GM18519 (cell line): ENCODE results near the gene HSPBP1.
"Not testable (repeated sequence)": the region's sequence is repeated elsewhere in the genome, so short reads cannot be mapped to it uniquely, and the experiment has no call there.

Experiments
- ATAC-seq: cut with Tn5 transposase; IDR thresholded peaks from one replicate; pipeline ENCODE4 v1.9.1; 2021; ENCODE audit warnings: mild to moderate bottlenecking, moderate library complexity; ENCODE audit not compliant: unreplicated experiment, low FRiP score

Gene HSPBP1, protein sequence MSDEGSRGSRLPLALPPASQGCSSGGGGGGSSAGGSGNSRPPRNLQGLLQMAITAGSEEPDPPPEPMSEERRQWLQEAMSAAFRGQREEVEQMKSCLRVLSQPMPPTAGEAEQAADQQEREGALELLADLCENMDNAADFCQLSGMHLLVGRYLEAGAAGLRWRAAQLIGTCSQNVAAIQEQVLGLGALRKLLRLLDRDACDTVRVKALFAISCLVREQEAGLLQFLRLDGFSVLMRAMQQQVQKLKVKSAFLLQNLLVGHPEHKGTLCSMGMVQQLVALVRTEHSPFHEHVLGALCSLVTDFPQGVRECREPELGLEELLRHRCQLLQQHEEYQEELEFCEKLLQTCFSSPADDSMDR

GRCh38 chr19:55279770-55280643, at the start of gene HSPBP1:
Gene HSPBP1, minus strand, starts transcription at chr19:55280110. Its CDS starts 502 bp downstream, at chr19:55279608.
- no peak for ATAC-seq

DNA sequence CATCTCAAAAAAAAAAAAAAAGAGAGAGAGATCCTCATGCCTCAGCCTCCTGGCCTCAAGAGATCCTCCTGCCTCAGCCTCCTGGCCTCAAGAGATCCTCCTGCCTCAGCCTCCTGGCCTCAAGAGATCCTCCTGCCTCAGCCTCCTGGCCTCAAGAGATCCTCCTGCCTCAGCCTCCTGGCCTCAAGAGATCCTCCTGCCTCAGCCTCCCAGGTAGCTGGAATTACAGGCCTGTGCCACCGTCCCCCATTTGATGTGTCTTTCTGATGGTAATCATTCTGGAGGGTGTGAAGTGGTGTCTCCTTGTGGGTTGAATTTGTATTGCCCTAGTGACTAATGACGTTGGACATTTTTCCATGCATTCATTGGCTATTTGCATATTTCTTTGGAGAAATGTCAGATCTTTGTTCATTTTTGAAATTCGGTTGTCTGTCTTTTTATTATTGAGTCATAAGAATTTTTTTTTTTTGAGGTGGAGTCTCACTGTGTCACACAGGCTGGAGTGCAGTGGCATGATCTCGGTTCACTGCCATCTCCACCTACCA, 48.9 kb upstream of the HSPBP1 start:
- not testable (repeated sequence) for ATAC-seq

GRCh38 chr19:55325172-55325571, 45.3 kb upstream of the HSPBP1 start, which contains the start of gene TMEM150B:
Gene TMEM150B, minus strand, starts transcription at chr19:55325341. Its CDS starts 4,305 bp downstream, at chr19:55321036.
- ATAC-seq, result no peak

DNA sequence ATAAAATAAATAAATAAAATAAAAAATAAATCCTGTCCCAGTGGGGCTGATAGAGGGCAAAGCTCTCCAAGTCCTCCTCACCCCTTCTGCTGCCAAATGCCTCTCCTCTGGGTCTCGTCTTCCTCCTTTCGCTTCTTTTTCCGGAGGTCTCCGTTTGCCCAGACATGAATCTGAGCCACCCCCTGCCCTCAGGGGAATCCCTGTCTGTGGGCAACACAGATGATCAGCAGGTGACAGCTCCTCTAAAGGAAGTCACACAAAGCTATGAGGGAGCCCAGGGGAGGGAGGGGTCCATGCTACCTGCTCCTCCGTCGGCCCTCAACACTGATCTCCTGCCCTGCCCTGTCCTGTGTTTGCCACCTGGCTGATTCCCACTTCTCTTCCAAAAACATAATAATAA, 44.8 kb upstream of the HSPBP1 start:
- no peak for ATAC-seq

GRCh38 chr19:55322204-55322885, 42.4 kb upstream of the HSPBP1 start:
- ATAC-seq, result no peak

DNA sequence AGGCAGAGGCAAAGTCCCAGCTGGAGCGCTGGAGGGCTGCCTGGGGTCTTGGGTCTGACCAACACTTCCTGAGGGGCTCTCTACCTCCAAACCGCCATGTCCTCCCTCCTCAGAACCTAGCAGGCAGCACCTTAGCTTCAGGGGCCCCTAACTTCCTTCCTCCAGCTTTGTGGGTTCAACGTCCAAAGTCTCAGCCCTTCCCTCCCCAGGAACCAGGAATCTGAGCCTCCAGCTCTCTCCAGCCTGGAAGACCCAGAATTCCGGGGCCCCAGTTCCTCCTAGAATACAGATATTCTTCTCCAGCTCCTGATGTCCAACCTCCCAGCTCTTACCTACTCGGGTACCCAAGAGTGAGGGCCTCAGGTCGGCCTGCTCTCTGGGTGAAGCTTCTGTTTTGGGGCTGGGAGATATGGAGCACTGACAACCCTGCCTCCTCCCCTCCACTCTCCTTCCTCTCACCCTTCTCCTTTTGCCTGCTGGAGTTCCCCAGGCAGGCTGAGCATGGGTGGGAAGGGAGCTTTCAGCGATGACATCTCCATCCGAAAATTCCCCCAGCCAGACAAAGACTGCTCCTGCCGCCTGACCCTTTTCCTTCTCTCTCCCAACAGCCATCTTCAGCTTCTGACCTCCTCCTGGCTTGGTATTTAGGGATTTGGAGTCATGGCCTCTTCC, 41.7 kb upstream of the HSPBP1 start:
- ATAC-seq, result no peak

GRCh38 chr19:55320844-55321419, 41.0 kb upstream of the HSPBP1 start:
- no peak for ATAC-seq

- no peak for ATAC-seq
These were observed 39.9 kb upstream of the HSPBP1 start for GRCh38 chr19:55319785-55320184.

- no peak for ATAC-seq
These were observed 36.7 kb upstream of the HSPBP1 start for GRCh38 chr19:55316646-55317045.

- ATAC-seq, result no peak
These were observed 36.1 kb upstream of the HSPBP1 start for GRCh38 chr19:55315956-55316525.

DNA sequence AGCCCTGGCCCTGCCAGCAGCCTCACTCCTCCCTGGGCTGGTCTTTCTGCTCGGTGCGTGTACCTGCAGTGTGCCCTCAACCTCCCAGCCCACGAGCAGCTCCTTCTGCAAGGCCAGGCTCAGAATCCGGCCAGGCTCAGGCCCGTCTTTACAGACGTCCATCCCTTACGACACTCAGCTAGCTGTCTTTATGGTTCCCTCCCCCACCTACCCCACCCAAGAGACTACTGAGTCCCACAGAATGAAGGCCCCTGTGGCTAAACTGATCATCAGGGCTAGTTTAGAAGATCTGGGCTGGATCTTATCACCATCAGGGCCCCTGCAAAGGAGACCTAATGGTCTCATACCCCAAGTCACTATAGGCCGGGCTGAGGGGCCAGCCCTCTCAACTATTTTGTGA, 34.5 kb upstream of the HSPBP1 start:
- ATAC-seq, result no peak

- ATAC-seq, result no peak
These were observed 33.0 kb upstream of the HSPBP1 start for GRCh38 chr19:55312621-55313512.

DNA sequence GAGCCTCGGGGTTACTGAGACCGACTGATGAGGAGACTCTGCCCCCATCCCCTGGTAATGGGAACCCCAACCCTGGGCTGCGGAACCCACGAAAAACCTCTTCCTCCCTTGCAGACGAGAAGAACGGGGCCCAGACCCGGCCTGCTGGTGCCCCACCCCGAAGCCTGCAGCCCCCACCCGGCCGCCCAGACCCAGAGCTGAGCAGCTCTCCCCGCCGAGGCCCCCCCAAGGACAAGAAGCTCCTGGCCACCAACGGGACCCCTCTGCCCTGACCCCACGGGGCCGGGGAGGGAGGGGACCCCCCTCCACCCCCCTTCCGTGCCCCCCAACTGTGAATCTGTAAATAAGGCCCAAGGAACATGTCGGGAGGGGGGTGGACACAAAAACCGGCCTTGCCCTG, 31.9 kb upstream of the HSPBP1 start:
- no peak for ATAC-seq

- ATAC-seq, result no peak
These were observed 31.5 kb upstream of the HSPBP1 start for GRCh38 chr19:55311397-55311796.

GRCh38 chr19:55310498-55310897, 30.6 kb upstream of the HSPBP1 start:
- ATAC-seq, result no peak

- ATAC-seq, result no peak
These were observed 29.5 kb upstream of the HSPBP1 start for GRCh38 chr19:55309448-55309847.

GRCh38 chr19:55308281-55308680, 28.4 kb upstream of the HSPBP1 start:
- ATAC-seq, result no peak

DNA sequence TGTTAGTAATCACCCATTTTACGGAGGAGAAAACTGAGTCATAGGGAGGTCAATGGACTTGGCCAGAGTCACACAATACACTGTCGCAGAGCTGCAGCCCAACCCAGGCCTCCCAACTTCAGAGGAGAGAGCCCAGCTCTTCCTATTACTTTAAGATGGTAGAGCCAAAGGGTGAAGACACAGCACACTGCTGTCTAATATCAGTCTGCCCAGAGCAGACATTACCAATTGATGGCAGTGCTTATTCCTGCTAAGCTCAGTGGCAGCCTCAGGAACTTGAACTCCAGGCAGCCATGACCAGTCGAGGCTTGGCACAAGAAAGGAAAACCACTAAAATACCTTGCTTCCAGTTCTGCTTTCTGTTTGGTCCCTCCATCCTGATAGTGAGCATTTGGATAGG, 26.8 kb upstream of the HSPBP1 start:
- no peak for ATAC-seq
